ENCODE results near the gene ST6GAL1.

GRCh38 chr3:187011915-187012314 lies 81.6 kb downstream of the ST6GAL1 start:
- TF ChIP-seq CTCF (conservative IDR thresholded peaks at IDR 0.05), result no peak
- no peak for TF ChIP-seq EZH2 (IDR thresholded peaks at IDR 0.05; ENCODE audit: low read depth)

Measured in PC-9 (cell line).